HepG2 (cell line): ENCODE data around the gene GCN1. TPM values are rescaled to one million over a fixed set of nuclear protein-coding genes. Genes with fewer than 3 reads are reported as not detected.

Experiments
- ATAC-seq: fragments of 200-7000 bp; cut with Tn5 transposase; 3 replicates; pipeline ENCODE4 v1.9.1; 2020; ENCODE audit warnings: mild to moderate bottlenecking, moderate library complexity
- BruUV-seq: library from RNA; stranded (reverse); fragments of 400-500 nt; replicated peaks from 2 replicates; lab custom pipeline; 2021; lab: Mats Ljungman, UMichigan
- CTCF ChIA-PET: fragments of 300-600 bp; formaldehyde crosslinking; extraction: SDS; loops from one replicate; lab custom pipeline; 2021; ENCODE audit warnings: low total read pairs, inconsistent platforms, low intra/inter-chr PET ratio; lab: Yijun Ruan, JAX
- POLR2A ChIA-PET: fragments of 350-600 bp; sonication (Branson Sonifier 250); formaldehyde crosslinking; loops from one replicate; lab custom pipeline; 2020; ENCODE audit warnings: antibody characterized with exemption, inconsistent platforms; lab: Yijun Ruan, JAX
- DNase-seq: peaks from one replicate; pipeline ENCODE4 v3.0.0-alpha.2; 2015; ENCODE audit warnings: low spot score
- FAIRE-seq: peaks from 3 replicates; lab custom pipeline; 2011; peaks lifted over from hg19 to GRCh38; lab: Jason Lieb, UNC
- H2AFZ ChIP-seq: one replicate; pipeline ENCODE4 v1.6.1; 2011; ENCODE audit warnings: low read length, inconsistent platforms
- H3K27ac ChIP-seq: fragments of 300-600 bp; 3 replicates; pipeline ENCODE4 v1.8.0; 2011; ENCODE audit warnings: mixed run types, mild to moderate bottlenecking, mixed read lengths, low read length, inconsistent platforms; ENCODE audit not compliant: insufficient read depth; ENCODE audit errors: extremely low read length
- H3K27me3 ChIP-seq, 2 experiments: fragments of 200-600 bp in 1 of 2; 2 replicates in 1 of 2; 3 replicates in 1 of 2; pipeline versions ENCODE4 v1.6.0 to v1.8.0; 2011; ENCODE audit warnings: low read length in 2 of 2, mild to moderate bottlenecking in 2 of 2, moderate library complexity in 2 of 2, inconsistent platforms in 1 of 2; ENCODE audit not compliant: insufficient read depth in 2 of 2, control insufficient read depth in 1 of 2
- H3K36me3 ChIP-seq, 2 experiments: fragments of 200-600 bp in 1 of 2; replicated peaks in 1 of 2; 2 replicates in 1 of 2; 3 replicates in 1 of 2; pipeline versions ENCODE4 v1.5.1 to v1.8.0; 2011; ENCODE audit warnings: low read length in 2 of 2, inconsistent platforms in 1 of 2; ENCODE audit not compliant: insufficient read depth in 2 of 2, control insufficient read depth in 1 of 2
- H3K4me1 ChIP-seq: 2 replicates; pipeline ENCODE4 v1.5.1; 2012; ENCODE audit warnings: low read length, inconsistent platforms; ENCODE audit not compliant: insufficient read depth
- H3K4me2 ChIP-seq: 2 replicates; pipeline ENCODE4 v1.6.0; 2011; ENCODE audit warnings: low read depth, low read length, inconsistent platforms
- H3K4me3 ChIP-seq, 3 experiments: fragments of 200-600 bp in 1 of 3; sonication (generic), shearing (Covaris generic) in 1 of 3; replicated peaks in 1 of 3; 2 replicates each; pipeline ENCODE4 v1.5.1; 2011 to 2016; ENCODE audit warnings: low read length in 3 of 3, inconsistent platforms in 2 of 3, low read depth in 2 of 3, mild to moderate bottlenecking in 2 of 3, control low read depth in 1 of 3, mixed read lengths in 1 of 3; ENCODE audit not compliant: insufficient read depth in 1 of 3
- H3K79me2 ChIP-seq: one replicate; pipeline ENCODE4 v1.6.1; 2011; ENCODE audit warnings: low read length, inconsistent platforms; ENCODE audit not compliant: insufficient read depth
- H3K9ac ChIP-seq: 2 replicates; pipeline ENCODE4 v1.6.0; 2011; ENCODE audit warnings: mild to moderate bottlenecking, low read depth, low read length, inconsistent platforms; ENCODE audit not compliant: insufficient read depth
- H3K9me3 ChIP-seq: 2 replicates; pipeline ENCODE4 v1.5.1; 2012; ENCODE audit warnings: mild to moderate bottlenecking, low read length
- H4K20me1 ChIP-seq: 2 replicates; pipeline ENCODE4 v1.6.0; 2011; ENCODE audit warnings: inconsistent platforms, mild to moderate bottlenecking, low read length, moderate library complexity; ENCODE audit not compliant: insufficient read depth
- CREM ChIP-seq, 2 experiments: sonication (generic) in 1 of 2; formaldehyde crosslinking in 1 of 2; IDR thresholded peaks; 2 replicates each; pipeline versions ENCODE4 v1.4.0 to v1.6.1; 2016 to 2020; ENCODE audit warnings: antibody characterized with exemption in 1 of 2, mild to moderate bottlenecking in 1 of 2, missing genetic modification reagents in 1 of 2
- GPN1 ChIP-seq: sonication (generic); formaldehyde crosslinking; IDR thresholded peaks from 2 replicates; pipeline ENCODE4 v1.5.1; 2020; ENCODE audit warnings: missing genetic modification reagents, borderline replicate concordance
- HNF1B ChIP-seq: sonication (generic); formaldehyde crosslinking; IDR thresholded peaks from 2 replicates; pipeline ENCODE4 v1.5.1; 2020; ENCODE audit warnings: mild to moderate bottlenecking, moderate library complexity, missing genetic modification reagents
- SKI ChIP-seq: fragments of 450-650 bp; IDR thresholded peaks from one replicate; pipeline ENCODE4 v1.6.1; 2018; ENCODE audit warnings: mild to moderate bottlenecking; ENCODE audit not compliant: partially characterized antibody
- ZNF430 ChIP-seq: sonication (generic); formaldehyde crosslinking; IDR thresholded peaks from 2 replicates; pipeline ENCODE4 v1.9.0; 2021; ENCODE audit warnings: mild to moderate bottlenecking, missing genetic modification reagents
- ZNF441 ChIP-seq: sonication (generic); formaldehyde crosslinking; IDR thresholded peaks from 2 replicates; pipeline ENCODE4 v1.7.0; 2021; ENCODE audit warnings: missing genetic modification reagents, borderline replicate concordance
- ZNF770 ChIP-seq: sonication (generic); formaldehyde crosslinking; IDR thresholded peaks from 2 replicates; pipeline ENCODE4 v1.5.0; 2020; ENCODE audit warnings: mild to moderate bottlenecking, missing genetic modification reagents
- WGBS: methylation state at CpG from one replicate; pipeline ENCODE4 v1.1.6; 2017; ENCODE audit warnings: low lambda C conversion rate; 5-methylcytosine and 5-hydroxymethylcytosine counted together
- in situ Hi-C: cut with HindIII; loops from 2 replicates; pipeline ENCODE4 v1.10.0; 2017; ENCODE audit warnings: low pct_unique_long_range_greater_than_20kb; ENCODE audit not compliant: extremely low pct_ligation_motif_present
- intact Hi-C: fragments of 100-400 bp; cut with micrococcal nuclease; formaldehyde crosslinking; loops from one replicate; pipeline ENCODE4 v1.10.0; 2022; ENCODE audit not compliant: unreplicated experiment
- polyA plus RNA-seq, 8 experiments: library from polyadenylated mRNA; depleted of rRNA in 3 of 8; stranded (reverse) in 7 of 8; unstranded in 1 of 8; fragments of >200 nt; fragmentation: Illumina TruSeq in 4 of 8; extraction: Trizol in 4 of 8; gene quantifications; 2 replicates each; pipeline versions ENCODE4 v1.2.1 to v1.2.3, GENCODE V29; 2011 to 2016; ENCODE audit warnings: low read depth in 4 of 8, missing spikeins in 1 of 8, mixed read lengths in 1 of 8; ENCODE audit not compliant: insufficient read depth in 1 of 8
- total RNA-seq, 5 experiments: library from RNA; depleted of rRNA; stranded (reverse); fragments of >200 nt; fragmentation: Illumina TruSeq; extraction: Trizol; gene quantifications; 2 replicates each; pipeline ENCODE4 v1.2.3, GENCODE V29; 2016; ENCODE audit warnings: low read depth in 1 of 5
- TF ChIP-seq, protein P1 (sequence below): sonication (generic); formaldehyde crosslinking; IDR thresholded peaks from 2 replicates; pipeline ENCODE4 v1.4.0; 2020; ENCODE audit warnings: missing genetic modification reagents
- TF ChIP-seq, protein P2 (sequence below): sonication (generic); IDR thresholded peaks from 2 replicates; pipeline ENCODE4 v1.6.1; 2016; ENCODE audit warnings: low read depth, borderline replicate concordance

The GCN1 gene
- total and polyA plus RNA-seq, 2 of the 13 experiments (the other 11 are each of a cell fraction or from before 2014, with no cell fraction given), result 58.2 to 83.0 TPM

DNA sequence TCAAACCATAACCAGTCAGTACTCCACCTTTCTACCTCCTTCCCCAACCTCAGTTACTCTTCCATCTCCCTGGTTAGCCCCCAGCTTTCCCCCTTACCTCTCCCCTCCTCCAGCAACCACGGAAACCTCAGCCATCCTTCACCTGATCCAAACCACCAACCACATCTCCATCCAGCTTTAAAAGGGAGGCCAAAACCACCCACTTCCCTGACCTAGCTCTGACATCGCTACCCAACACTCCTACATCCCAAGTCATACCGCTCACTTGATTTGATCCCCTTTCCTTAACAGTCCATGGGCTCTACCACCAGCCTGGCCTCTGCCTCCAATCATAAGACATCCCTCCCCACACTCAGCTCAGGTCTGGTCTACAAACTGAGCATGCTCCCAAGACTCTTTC is 79.4 kb downstream of the GCN1 start (continued):
- TF ChIP-seq, protein P1, sequence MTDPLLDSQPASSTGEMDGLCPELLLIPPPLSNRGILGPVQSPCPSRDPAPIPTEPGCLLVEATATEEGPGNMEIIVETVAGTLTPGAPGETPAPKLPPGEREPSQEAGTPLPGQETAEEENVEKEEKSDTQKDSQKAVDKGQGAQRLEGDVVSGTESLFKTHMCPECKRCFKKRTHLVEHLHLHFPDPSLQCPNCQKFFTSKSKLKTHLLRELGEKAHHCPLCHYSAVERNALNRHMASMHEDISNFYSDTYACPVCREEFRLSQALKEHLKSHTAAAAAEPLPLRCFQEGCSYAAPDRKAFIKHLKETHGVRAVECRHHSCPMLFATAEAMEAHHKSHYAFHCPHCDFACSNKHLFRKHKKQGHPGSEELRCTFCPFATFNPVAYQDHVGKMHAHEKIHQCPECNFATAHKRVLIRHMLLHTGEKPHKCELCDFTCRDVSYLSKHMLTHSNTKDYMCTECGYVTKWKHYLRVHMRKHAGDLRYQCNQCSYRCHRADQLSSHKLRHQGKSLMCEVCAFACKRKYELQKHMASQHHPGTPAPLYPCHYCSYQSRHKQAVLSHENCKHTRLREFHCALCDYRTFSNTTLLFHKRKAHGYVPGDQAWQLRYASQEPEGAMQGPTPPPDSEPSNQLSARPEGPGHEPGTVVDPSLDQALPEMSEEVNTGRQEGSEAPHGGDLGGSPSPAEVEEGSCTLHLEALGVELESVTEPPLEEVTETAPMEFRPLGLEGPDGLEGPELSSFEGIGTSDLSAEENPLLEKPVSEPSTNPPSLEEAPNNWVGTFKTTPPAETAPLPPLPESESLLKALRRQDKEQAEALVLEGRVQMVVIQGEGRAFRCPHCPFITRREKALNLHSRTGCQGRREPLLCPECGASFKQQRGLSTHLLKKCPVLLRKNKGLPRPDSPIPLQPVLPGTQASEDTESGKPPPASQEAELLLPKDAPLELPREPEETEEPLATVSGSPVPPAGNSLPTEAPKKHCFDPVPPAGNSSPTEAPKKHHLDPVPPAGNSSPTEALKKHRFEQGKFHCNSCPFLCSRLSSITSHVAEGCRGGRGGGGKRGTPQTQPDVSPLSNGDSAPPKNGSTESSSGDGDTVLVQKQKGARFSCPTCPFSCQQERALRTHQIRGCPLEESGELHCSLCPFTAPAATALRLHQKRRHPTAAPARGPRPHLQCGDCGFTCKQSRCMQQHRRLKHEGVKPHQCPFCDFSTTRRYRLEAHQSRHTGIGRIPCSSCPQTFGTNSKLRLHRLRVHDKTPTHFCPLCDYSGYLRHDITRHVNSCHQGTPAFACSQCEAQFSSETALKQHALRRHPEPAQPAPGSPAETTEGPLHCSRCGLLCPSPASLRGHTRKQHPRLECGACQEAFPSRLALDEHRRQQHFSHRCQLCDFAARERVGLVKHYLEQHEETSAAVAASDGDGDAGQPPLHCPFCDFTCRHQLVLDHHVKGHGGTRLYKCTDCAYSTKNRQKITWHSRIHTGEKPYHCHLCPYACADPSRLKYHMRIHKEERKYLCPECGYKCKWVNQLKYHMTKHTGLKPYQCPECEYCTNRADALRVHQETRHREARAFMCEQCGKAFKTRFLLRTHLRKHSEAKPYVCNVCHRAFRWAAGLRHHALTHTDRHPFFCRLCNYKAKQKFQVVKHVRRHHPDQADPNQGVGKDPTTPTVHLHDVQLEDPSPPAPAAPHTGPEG (CRISPR knock-in tag), result no peak
- TF ChIP-seq ZNF430 (CRISPR knock-in tag) (no peak), SKI (no peak)

- in situ Hi-C loops, result no loop called here
- ChIA-PET CTCF (no interaction called here), POLR2A (no interaction called here)
- Histone ChIP-seq H3K4me3 (no peak overlapping the region), H3K79me2 (peaks cover 69% of the 10 kb centered on the region), H3K4me2 (no peak overlapping the region), H3K27me3 (no peaks in the 10 kb centered on the region; a peak in 1 of 5 replicates), H3K27ac (no peak overlapping the region), H3K4me1 (peaks cover 23% of the 10 kb centered on the region), H4K20me1 (peaks cover 18% of the 10 kb centered on the region), H2AFZ (no peak overlapping the region), H3K9me3 (no peaks in the 10 kb centered on the region), H3K36me3 (peaks cover 6 to 18% of the 10 kb centered on the region in 2 experiments; a peak in 4 of 5 replicates), H3K9ac (no peak overlapping the region)
- no TSS peak for BruUV-seq
- DNase-seq (no peak), ATAC-seq (no peak; the same call in 2 of the 3 replicates), FAIRE-seq (no peak)
- 93% methylated on average over 16 of the region's 26 CpGs for WGBS
- intact Hi-C loops, result no loop called here
- TF ChIP-seq GPN1, result no peak
- TF ChIP-seq, protein P2, sequence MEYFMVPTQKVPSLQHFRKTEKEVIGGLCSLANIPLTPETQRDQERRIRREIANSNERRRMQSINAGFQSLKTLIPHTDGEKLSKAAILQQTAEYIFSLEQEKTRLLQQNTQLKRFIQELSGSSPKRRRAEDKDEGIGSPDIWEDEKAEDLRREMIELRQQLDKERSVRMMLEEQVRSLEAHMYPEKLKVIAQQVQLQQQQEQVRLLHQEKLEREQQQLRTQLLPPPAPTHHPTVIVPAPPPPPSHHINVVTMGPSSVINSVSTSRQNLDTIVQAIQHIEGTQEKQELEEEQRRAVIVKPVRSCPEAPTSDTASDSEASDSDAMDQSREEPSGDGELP, result no peak
- no peak for TF ChIP-seq CREM (IDR thresholded peaks at IDR 0.05)
- no peak for TF ChIP-seq CREM (CRISPR knock-in tag; IDR thresholded peaks at IDR 0.05)
- no peak for TF ChIP-seq HNF1B (CRISPR knock-in tag)
- TF ChIP-seq ZNF770 (CRISPR knock-in tag), result no peak
- TF ChIP-seq ZNF441 (CRISPR knock-in tag), result no peak
Measured at GRCh38 chr12:120110550-120111501, 83.7 kb downstream of the GCN1 start.
